Kidney (tissue), 14 donors: ENCODE data around the gene DLGAP1. TPM values are rescaled to one million over a fixed set of nuclear protein-coding genes. Genes with fewer than 3 reads are reported as not detected.

ENCODE experiments used
- DNase-seq, 5 donors: peaks; one replicate each; pipeline ENCODE4 v3.0.0-alpha.2; 2013 to 2020
- FAIRE-seq: peaks from 2 replicates; lab custom pipeline; 2012; peaks lifted over from hg19 to GRCh38; lab: Jason Lieb, UNC
- H3K27ac ChIP-seq, 2 donors: one replicate each; pipeline ENCODE4 v1.7.0; 2013; ENCODE audit warnings: low read depth in 2 of 2, low read length in 2 of 2, inconsistent platforms in 1 of 2
- H3K27me3 ChIP-seq: one replicate; pipeline ENCODE4 v1.7.1; 2013; ENCODE audit warnings: low read length, inconsistent platforms; ENCODE audit not compliant: control insufficient read depth, insufficient read depth
- H3K36me3 ChIP-seq, 3 donors: one replicate each; pipeline versions ENCODE4 v1.7.0 to v1.7.1; 2013; ENCODE audit warnings: low read length in 3 of 3, control low read depth in 1 of 3, inconsistent platforms in 1 of 3; ENCODE audit not compliant: insufficient read depth in 3 of 3, control insufficient read depth in 2 of 3
- H3K4me1 ChIP-seq, 3 donors: one replicate each; pipeline versions ENCODE4 v1.7.0 to v1.7.1; 2013; ENCODE audit warnings: low read length in 3 of 3, inconsistent platforms in 1 of 3, low read depth in 1 of 3; ENCODE audit not compliant: control insufficient read depth in 2 of 3, insufficient read depth in 2 of 3
- H3K4me3 ChIP-seq, 3 donors: one replicate each; pipeline versions ENCODE4 v1.7.0 to v1.8.1; 2013; ENCODE audit warnings: low read length in 3 of 3, control low read depth in 1 of 3, inconsistent platforms in 1 of 3
- H3K9ac ChIP-seq, 3 donors: one replicate each; pipeline versions ENCODE4 v1.7.0 to v1.7.1; 2013; ENCODE audit warnings: low read length in 3 of 3, control low read depth in 1 of 3, inconsistent platforms in 1 of 3
- H3K9me3 ChIP-seq, 3 donors: one replicate each; pipeline versions ENCODE4 v1.7.0 to v1.7.1; 2013; ENCODE audit warnings: low read length in 3 of 3, control low read depth in 1 of 3, inconsistent platforms in 1 of 3; ENCODE audit not compliant: control insufficient read depth in 2 of 3, insufficient read depth in 1 of 3
- CTCF ChIP-seq: IDR thresholded peaks from 3 replicates; pipeline ENCODE4 v1.5.1; 2012; ENCODE audit warnings: mild to moderate bottlenecking, moderate library complexity, borderline replicate concordance; ENCODE audit not compliant: insufficient read depth; ENCODE audit errors: extremely low read depth
- intact Hi-C: fragments of 100-400 bp; cut with DNase I; formaldehyde crosslinking; loops from one replicate; pipeline ENCODE4 v1.11.1; 2022
- polyA plus RNA-seq: library from polyadenylated mRNA; stranded (reverse); fragments of 350-450 nt; fragmentation: Illumina TruSeq; extraction: RNeasy Lipid Tissue Mini Kit (QIAGEN cat#74804); gene quantifications from one replicate; pipeline ENCODE4 v1.2.3, GENCODE V29; 2014; ENCODE audit warnings: low read depth, low replicate concordance; ENCODE audit not compliant: insufficient read depth
- total RNA-seq: library from RNA; stranded (reverse); fragmentation: NEBNext Ultra II Directional; extraction: Animal tissue kit (Norgen Biotek cat#: 25700); gene quantifications from one replicate; pipeline ENCODE4 v1.2.1, GENCODE V29; 2021
- donor health status: control.
- donor health status: control.
- donor health status: control.
- donor health status: control.
- donor health status: control.
- donor health status: DM: yes; HTN: yes; CAD: no.
- donor health status: Normal renal cell carcinoma (clear cell type).

DLGAP1 gene
- total and polyA plus RNA-seq, 2 donors from 2014 or later = 1.2 to 32.8 TPM

GRCh38 chr18:4125627-4126230, 329.4 kb downstream of the DLGAP1 start:
- FAIRE-seq = no peak

GRCh38 chr18:4125224-4125623, 329.9 kb downstream of the DLGAP1 start:
- Histone ChIP-seq H3K9me3 (no peaks in the 10 kb centered on the region), H3K9ac (no peak overlapping the region), H3K27ac (no peak overlapping the region), H3K36me3 (no peaks in the 10 kb centered on the region), H3K4me1 (peaks cover 0 to 2% (median 0%) of the 10 kb centered on the region in 3 donors), H3K4me3 (no peak overlapping the region), H3K27me3 (no peaks in the 10 kb centered on the region)
- no peak for TF ChIP-seq CTCF
- intact Hi-C loops = no loop called here
- peak in 3 of 5 donors; percentile 13 to 58 (median 17) for DNase-seq
- no peak for FAIRE-seq

More at GRCh38 chr18:4125627-4126230, 329.4 kb downstream of the DLGAP1 start:
- Histone ChIP-seq H3K4me3 (no peak overlapping the region), H3K4me1 (peaks cover 0 to 2% (median 0%) of the 10 kb centered on the region in 3 donors), H3K27ac (no peak overlapping the region), H3K36me3 (no peaks in the 10 kb centered on the region), H3K9ac (no peak overlapping the region), H3K27me3 (no peaks in the 10 kb centered on the region), H3K9me3 (no peaks in the 10 kb centered on the region)
- DNase-seq = peak in 2 of 5 donors; percentile 16 to 31
- TF ChIP-seq CTCF = no peak
- intact Hi-C loops = no loop called here

GRCh38 chr18:4119813-4120212, 335.3 kb downstream of the DLGAP1 start:
- Histone ChIP-seq H3K9ac (no peak overlapping the region), H3K4me3 (no peak overlapping the region), H3K9me3 (no peaks in the 10 kb centered on the region), H3K27ac (no peak overlapping the region), H3K27me3 (no peaks in the 10 kb centered on the region), H3K36me3 (no peaks in the 10 kb centered on the region), H3K4me1 (no peaks in the 10 kb centered on the region)
- DNase-seq = no peak
- intact Hi-C loops = loop anchor here (10.0 kb wide), 1 partner anchor 55 kb away; no protein-coding TSS in a partner anchor
- no peak for TF ChIP-seq CTCF
- FAIRE-seq = no peak
